ENCODE data around the gene LEFTY2.
"Not testable (repeated sequence)": the region's sequence is repeated elsewhere in the genome, so short reads cannot be mapped to it uniquely, and the experiment has no call there.

LEFTY2 gene

GRCh38 chr1:225943582-225943981 lies 2.6 kb upstream of the LEFTY2 start:
- TF ChIP-seq CTCF (IDR thresholded peaks at IDR 0.05; ENCODE audit: low read length, missing control alignments): no peak
- no peak for DNase-seq (ENCODE audit: low read depth)
- H3K4me3 ChIP-seq (replicated peaks; ENCODE audit: low read depth, low read length): no peak overlapping the region

- TF ChIP-seq CTCF (IDR thresholded peaks at IDR 0.05; ENCODE audit: low read length, missing control alignments): no peak
- no peak for DNase-seq (ENCODE audit: low read depth)
- H3K4me3 ChIP-seq (replicated peaks; ENCODE audit: low read depth, low read length): no peak overlapping the region
Observed at GRCh38 chr1:225942574-225942973, 1.6 kb upstream of the LEFTY2 start.

GRCh38 chr1:225941942-225942222 lies 862 bp upstream of the LEFTY2 start:
- no peak for DNase-seq (ENCODE audit: low read depth)
- no peak for TF ChIP-seq CTCF (IDR thresholded peaks at IDR 0.05; ENCODE audit: low read length, missing control alignments)
- H3K4me3 ChIP-seq (replicated peaks; ENCODE audit: low read depth, low read length): no peak overlapping the region

GRCh38 chr1:225940385-225941151 lies 452 bp downstream of the LEFTY2 start:
- TF ChIP-seq CTCF (IDR thresholded peaks at IDR 0.05; ENCODE audit: low read length, missing control alignments): no peak
- H3K4me3 ChIP-seq (replicated peaks; ENCODE audit: low read depth, low read length): no peak overlapping the region
- no peak for DNase-seq (ENCODE audit: low read depth)

- H3K4me3 ChIP-seq (replicated peaks; ENCODE audit: low read depth, low read length); DNase-seq (ENCODE audit: low read depth): not testable (repeated sequence)
Observed at GRCh38 chr1:225939939-225940310, 1.1 kb downstream of the LEFTY2 start.

GRCh38 chr1:225939097-225939938 lies 1.7 kb downstream of the LEFTY2 start:
- DNase-seq (ENCODE audit: low read depth); H3K4me3 ChIP-seq (replicated peaks; ENCODE audit: low read depth, low read length): not testable (repeated sequence)

GRCh38 chr1:225937048-225937968 lies 3.7 kb downstream of the LEFTY2 start:
- TF ChIP-seq CTCF (IDR thresholded peaks at IDR 0.05; ENCODE audit: low read length, missing control alignments): no peak
- no peak for DNase-seq (ENCODE audit: low read depth)
- no peak overlapping the region for H3K4me3 ChIP-seq (replicated peaks; ENCODE audit: low read depth, low read length)
